NOMO-1 (cell line): ENCODE measurements around the gene EPHB3.

Source experiments
- DNase-seq, 2 experiments: peaks; one replicate each; lab custom pipeline; 2025; ENCODE audit not compliant: unreplicated experiment in 2 of 2; lab: John Stamatoyannopoulos, UW

Gene EPHB3

DNA sequence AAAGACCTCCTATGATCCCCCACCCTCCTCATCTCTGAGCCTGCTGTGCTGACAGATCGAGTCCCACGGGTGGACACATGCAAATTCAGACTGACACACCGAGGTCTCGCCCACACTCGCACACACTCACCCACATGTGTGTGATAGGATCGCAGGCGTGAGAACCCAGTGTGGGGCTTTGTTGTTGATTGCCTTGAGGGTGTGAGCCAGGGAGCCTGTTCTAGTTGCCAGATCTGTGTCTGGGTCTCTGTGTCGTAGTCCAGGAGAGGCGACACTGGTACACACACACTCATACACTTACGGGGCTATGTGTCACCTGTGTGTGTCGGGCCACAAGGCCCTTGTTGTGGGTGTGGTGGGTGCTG lies 2.0 kb downstream of the EPHB3 start:
- no peak for DNase-seq

DNA sequence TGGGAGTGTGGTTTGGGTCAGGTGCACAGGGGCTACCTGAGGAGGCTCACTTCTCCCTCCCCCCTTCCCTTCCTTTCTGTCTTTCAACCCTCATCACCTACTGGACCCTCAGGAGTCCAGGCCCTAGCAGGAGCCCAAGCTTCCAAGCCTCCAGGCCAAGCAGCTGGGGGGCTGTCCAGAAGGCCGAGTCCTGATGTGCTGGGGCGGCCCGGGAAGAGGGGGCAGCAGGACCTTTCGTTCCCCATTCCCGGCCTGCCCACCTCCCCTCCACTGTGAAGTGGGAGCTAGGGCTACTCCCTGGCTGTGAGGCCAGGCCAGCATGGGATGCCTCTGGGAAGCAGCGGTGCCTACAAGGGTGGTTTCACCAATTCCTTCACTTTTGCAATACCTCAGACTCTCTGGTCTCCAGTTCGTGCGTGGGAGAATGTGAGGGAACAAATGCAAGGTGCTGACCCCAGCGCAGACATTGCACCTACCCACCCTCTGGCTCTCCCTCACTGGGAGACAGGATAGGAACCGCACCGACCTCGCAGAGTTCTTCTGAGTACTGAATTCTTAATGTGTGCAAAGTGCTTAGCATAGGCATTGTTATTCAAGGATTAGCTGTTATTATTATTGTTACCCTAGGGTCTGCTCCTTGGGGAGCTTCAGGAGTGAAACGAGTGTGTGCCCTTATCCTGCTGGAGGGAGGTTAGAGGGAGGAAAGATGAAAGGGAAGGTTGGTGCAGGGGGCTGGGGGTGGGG lies 2.5 kb downstream of the EPHB3 start:
- no peak for DNase-seq

DNA sequence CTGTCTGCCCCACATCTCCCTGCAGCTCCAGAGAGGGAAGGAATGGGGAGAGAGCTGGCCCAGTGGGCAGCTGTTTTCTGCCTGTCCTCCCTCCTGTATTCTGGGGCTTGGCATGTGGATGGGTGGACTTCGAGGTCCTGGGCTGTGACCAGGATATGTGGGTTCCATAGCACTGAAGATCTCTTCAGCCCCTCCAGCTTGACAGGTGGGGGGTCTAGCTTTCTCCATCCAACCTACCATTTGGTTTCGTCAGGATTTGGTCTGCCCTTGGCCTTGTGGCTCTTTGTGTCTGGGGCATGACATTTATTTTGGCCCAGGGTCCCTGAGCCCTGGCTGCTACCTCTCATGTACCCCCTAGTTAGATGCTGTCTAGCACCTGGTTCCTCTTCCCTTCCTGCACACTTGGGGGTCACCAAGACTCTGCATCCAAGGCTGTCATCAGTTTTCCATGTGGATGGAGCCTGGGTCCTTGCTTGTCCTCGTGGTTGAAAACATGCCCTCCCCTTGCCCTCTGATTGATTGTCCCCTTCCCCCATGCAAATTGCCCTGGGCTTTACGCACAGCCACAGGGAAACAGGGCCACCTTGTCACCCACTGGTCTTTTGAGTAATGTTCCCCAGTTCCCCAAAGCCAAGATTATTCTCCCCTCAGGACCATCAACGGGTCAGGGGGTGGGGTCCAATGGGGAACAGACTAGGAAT lies 3.2 kb downstream of the EPHB3 start:
- DNase-seq: no peak

DNA sequence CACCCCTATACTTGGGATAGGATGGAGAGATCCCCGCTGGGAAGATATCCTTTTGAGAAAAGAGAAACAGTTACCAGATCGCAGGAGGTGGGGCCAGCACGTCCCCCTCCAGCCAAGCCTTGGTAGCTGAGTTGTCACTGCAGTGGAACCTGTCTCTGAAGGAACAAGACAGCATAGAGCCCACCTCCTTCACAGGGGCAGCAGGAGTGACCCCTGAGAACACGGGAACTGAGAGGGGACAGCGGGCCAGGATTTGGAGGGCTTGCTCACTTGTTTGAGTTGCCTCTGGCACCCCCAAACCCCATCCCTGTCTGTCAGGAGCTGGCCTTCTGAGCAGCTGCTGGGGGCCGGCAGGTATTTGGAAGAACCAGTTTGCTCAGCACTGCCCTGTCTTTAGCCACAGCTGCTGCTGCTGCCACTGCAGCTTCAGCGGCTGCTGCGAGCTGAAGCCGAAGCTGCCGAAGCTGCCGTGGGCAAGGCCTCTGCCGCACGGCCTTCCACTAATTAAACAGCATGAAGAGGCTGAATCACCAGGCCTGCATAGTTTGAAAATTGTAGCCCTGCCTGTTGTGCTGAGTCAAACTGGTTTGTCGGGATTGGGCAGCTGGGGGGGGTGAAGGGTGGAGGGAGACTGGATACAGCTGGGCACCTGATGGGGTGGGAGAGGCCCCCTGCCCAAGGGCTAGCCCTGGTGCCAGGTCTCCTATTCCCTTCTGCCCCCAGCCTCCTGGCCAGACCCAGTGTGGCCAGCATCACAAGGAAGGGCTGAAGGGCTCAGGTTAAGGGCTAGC lies 4.0 kb downstream of the EPHB3 start:
- no peak for DNase-seq

DNA sequence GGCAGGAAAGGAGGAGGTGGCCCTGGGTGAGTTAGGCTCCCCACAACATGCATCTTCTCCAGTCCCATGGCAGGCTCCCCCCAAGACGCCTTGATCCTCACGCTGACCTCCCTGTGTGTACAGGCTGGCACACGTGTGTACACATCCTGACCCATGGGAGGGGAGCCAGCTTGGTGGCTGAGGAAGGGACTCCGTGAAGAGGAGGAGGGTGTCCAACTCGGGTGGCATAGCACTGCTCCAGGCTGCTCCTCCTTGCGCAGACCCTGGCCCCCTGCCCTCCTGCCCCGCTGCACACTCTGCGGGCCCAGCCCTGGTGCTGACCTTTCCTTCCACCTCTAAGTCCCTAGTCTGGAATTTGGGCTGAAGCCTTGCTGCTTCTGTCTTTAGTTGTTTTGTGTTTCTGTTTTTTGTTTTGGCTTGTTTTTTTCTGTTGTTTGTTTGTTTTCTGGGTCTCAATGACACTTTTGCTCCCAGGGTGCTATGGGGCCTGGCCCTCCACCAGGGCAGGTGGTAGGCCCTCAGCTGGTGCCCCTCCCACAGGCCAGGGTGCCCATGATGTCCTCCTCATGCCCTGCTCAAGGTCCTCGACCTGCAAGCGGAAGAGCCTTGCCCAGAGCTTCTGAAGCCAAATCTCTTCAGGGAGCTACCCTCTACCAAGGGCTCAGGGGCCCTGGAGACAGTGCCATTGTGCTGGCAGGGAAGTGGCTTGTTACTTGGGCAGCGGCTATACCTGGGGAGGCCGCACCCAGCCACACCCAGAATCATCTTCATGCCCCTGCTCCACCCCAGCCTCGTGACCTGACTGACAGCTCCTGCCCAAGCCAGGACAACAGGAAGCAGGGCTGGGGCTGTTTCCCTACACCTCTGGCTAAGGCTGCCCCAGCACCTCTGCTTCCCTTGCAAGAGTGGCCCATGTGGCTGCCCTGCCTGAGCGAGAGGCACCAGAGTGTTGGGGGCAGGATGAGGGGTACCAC lies 5.1 kb downstream of the EPHB3 start:
- DNase-seq: no peak

DNA sequence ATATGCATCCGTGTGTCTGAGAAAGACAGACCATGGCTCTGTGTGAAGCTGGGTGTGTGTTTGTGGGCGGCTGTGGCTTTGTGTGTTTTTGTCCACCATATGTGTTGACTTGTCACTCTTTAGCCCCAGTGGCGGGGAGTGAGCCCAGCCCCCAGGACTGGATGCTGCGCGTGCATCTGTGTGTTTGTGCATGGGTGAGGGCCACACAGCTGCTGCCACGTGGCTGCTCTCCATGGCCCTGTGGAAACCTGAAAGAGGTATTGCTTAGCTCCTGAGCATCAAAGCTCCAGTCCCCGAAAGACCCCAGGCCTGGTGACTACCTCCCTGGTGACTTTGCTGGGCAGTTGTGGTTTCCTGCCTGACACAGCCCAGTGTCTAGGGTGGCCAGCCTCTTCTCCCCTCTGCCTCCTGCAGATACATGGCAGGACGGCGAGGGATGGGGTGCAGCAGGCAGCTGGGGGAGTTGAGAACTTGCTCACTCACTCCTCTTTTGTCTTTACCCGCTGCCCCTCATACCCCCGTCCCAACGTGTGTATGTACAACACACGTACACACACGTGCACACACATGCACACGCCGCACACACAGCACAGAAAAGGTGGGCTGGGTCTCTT lies 6.5 kb downstream of the EPHB3 start:
- DNase-seq: no peak

DNA sequence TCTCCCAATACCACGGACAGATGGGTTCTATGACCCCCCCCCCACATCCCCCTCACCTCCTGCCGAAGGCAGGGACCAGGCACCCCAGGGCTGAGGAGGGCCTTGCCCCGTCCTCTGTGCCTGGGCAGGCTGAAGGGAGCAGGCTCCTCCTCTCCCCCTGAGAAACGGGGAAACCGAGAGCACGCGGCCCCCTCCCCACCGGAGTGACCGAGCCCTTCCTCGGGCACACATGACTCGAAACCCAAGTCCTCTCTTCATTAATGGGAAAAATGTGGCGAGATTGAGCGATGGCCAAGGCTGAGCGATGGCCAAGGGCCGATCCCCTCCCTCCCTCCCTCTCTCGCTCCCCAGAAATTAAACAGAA lies 7.0 kb downstream of the EPHB3 start:
- DNase-seq: no peak

DNA sequence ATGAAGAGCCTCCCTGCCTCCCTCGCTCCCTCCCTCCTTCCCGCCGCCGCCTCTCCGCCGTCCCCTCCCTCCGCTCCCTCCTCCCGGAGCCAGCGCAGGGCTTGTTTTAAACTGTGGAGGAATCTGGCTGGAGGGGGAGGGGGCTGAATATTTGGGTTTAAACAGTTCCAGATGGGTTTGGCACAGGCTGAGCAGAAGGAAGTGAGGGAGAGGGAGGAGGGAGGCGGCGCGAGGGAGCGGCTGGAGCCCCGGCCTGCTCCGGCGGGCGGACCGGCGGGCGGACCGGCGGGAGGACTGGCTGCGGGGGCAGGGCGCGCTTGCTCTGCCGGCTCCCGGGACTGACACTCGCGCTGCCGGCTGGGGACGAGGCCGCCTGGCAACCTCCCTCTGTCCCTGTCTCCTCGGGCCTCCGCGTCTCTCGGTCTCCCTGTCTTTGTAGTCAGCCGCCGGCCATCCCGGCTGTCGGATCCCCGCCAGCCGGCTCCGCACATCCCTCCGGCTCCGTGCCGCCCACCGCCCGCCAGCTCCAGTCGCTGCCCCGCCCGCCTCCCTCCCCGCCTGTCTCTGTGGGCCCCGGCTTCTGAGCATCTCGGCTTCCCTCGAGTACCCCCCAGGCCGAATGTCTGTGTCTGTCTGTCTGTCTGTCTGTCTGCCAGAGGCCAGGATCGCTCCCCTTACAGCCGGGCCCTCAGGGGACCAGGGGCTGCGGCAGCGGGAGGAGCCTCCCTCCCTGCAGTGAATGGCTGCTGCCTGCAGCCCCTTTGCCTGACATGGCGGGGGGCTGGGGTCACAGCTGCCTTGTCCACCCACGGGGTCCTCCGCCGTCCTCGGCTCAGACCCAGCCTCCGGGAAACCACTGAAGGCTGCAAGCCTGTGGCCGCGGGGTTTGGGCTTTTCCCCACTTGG lies 7.6 kb downstream of the EPHB3 start:
- peak; percentile 41 to 44 for DNase-seq

DNA sequence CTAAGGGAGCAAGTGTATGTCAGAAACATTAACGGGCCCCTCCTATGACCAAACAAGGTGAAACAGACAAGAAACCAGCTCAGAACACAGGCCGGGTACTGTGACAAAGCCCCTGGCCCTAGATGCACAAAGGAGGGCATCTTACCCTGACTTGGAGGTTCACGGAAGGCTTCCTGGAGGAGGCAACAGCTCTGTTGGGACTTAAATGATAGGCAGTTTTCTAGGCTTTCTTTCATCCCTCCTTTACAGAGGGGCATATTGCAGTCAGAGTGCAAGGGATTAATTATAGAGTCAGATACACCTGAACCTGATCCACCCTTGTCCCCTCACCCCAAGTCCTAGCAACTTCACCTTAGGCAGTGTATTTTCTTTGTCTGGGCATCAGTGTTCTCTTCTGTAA lies 8.4 kb downstream of the EPHB3 start:
- DNase-seq: no peak

DNA sequence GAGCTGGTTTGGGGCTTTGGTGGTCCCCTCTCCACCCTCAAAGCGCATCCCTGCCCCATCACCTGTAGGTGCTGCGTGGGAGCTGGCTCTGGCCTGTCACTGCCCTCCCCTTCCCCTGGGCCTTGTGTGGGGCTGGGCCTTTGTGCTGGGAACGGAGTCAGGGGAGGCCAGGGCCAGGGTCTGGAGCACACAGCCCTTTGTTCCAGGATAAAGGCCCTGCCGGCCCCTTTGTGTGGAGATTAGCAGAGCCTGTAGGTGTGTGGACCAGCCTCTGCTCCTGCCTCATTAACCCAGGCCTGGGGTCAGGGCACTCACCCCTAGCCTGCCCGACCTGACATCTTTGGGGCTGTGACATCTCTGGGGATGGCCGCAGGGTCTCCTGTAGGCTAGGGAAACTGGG lies 8.9 kb downstream of the EPHB3 start:
- DNase-seq: no peak

DNA sequence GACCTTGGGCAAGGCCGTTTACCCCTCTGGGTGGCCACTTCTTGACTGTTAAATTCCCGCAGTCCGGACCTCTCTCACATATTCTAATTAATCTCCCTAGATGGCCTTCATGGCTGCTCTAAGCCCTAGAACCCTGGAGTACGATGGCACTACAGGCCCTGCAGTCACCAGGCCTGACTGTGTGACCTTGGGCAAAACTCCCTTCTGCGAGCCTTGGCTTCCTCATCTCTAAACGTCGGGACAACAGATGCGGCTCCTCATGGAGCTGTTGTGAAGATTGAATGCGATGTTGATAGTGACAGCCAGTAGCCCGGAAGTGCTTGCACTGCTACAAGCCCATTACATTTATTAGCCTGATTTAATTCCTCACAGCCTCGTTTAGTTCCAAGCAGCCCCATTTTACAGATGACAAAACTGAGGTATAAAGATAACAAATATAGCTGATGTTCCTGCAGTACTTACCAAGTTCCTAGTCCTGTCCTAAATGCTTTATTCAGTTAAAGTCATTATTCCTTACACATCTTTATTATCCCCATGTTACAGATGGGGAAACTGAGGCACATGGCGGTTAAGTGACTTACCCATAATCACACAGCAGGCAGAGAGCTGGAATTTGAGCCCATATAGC lies 10.3 kb downstream of the EPHB3 start:
- DNase-seq: no peak

DNA sequence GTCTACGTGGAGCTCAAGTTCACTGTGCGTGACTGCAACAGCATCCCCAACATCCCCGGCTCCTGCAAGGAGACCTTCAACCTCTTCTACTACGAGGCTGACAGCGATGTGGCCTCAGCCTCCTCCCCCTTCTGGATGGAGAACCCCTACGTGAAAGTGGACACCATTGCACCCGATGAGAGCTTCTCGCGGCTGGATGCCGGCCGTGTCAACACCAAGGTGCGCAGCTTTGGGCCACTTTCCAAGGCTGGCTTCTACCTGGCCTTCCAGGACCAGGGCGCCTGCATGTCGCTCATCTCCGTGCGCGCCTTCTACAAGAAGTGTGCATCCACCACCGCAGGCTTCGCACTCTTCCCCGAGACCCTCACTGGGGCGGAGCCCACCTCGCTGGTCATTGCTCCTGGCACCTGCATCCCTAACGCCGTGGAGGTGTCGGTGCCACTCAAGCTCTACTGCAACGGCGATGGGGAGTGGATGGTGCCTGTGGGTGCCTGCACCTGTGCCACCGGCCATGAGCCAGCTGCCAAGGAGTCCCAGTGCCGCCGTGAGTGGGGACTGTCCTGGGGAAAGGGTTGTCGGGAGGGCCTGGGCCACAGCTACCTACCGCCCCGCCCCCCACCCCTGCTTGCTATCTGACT lies 11.2 kb downstream of the EPHB3 start:
- no peak for DNase-seq

DNA sequence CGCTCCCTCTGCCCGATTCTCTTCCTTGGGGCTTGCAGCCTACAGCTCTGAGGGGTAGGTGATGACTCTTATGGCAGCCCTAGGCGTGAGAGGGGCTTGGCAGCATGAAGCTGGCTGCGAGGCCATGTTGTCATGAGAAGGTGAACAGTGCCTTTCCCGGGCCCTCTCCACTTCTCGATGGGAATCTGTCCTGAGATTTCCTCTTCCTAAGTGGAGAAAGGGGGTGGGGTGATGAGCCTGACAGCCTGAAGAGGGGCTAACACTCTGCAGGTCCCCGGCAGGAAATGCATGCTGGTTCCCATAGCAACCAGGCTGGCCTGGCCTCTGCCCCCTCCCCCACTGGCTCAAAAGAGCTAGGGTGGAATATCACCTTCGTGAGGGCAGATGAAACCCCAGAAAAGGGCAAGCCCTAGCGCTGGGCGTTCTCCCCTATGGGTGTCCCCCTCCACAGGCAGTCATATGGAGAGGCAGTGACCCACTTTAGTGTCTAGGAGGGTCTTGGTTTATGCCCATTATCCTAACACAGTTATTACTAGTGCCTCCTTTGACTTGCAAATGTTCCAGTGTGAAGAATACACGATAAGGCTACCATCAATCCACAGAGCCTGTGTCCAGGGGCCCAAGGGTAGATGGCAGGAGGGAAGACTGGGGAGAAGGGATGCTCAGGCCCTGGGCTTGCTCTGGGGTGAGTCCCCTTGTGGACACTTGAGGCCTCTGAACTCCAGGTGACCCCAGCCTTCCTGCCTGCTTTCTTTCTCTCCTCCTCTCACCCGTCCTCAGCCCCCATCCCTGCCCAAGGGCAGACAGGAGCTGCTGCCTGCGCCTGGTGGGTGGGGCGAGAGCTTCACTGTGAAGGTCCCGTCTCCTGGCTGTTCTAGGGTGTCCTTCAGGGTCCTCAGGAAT lies 13.2 kb downstream of the EPHB3 start:
- DNase-seq: no peak

DNA sequence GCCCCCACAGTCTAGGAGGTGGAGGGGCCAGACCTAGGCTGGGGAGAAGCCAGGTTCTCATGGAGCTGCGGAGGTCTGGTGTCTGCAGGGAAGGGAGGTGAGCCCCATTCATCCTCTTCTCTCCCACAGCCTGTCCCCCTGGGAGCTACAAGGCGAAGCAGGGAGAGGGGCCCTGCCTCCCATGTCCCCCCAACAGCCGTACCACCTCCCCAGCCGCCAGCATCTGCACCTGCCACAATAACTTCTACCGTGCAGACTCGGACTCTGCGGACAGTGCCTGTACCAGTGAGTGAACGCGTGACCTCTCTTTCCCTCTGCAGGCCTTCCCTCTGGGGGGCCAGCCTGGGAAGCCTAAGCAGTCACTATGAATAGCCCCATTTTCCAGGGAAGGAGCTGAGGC lies 14.1 kb downstream of the EPHB3 start:
- no peak for DNase-seq

DNA sequence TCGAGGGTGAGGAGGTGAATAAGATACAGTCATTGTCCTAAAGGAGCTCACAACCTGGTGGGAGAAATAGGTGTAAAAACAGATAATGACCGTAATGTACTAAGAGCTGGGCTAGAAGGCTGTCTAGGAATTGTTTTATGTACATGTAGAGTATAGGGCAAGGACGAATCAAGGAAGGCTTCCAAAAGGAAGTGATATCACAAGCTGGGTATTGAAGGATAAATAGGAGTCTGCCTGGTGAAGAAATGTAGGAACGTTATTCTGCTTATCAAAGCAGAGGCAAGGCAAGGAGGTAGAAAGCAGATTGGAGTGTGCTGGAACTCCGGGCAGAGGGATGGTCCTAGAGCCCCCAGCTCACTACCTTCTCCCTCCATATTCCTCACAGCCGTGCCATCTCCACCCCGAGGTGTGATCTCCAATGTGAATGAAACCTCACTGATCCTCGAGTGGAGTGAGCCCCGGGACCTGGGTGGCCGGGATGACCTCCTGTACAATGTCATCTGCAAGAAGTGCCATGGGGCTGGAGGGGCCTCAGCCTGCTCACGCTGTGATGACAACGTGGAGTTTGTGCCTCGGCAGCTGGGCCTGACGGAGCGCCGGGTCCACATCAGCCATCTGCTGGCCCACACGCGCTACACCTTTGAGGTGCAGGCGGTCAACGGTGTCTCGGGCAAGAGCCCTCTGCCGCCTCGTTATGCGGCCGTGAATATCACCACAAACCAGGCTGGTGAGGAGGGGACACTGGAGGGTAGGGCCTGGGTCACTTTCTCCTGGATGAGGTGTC lies 15.1 kb downstream of the EPHB3 start:
- DNase-seq: no peak

DNA sequence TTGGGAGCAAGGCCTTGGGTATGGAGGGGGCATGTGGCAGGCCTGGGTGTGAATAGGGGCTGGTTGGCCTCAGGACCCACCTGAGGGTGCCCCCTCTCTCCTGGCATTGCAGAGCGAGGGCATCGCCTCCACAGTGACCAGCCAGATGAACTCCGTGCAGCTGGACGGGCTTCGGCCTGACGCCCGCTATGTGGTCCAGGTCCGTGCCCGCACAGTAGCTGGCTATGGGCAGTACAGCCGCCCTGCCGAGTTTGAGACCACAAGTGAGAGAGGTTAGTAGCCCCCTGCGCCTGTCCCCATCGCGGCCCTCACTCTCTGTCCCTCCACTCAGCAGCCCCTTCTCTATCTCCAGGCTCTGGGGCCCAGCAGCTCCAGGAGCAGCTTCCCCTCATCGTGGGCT lies 16.0 kb downstream of the EPHB3 start:
- DNase-seq: no peak

DNA sequence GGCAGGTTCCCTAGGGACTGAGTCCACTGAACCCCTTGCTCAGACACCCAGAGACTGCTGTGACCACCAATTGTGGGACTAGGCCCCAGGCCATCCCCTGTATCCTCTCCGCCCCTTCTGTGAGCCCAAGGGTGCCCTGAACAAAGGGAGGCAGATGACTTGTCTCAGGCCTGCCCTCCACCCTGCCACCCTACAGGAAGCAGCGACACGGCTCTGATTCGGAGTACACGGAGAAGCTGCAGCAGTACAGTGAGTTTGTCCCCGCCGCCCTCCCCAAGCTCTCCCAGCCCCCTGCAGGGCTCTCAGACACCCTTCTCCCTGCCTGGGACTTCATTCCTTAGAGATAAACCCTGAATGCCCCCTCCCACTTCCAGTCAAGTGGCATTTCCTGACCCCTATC lies 16.6 kb downstream of the EPHB3 start:
- no peak for DNase-seq
